Central memory CD8-positive, alpha-beta T cell (primary cell): ENCODE measurements around the gene SECISBP2.

Experiments
- ATAC-seq: fragments of 150-1000 bp; cut with Tn5 transposase; replicated peaks from 2 replicates; pipeline ENCODE4 v1.10.0; 2022; ENCODE audit warnings: mild to moderate bottlenecking, moderate FRiP score, moderate number of reproducible peaks; ENCODE audit not compliant: poor library complexity, severe bottlenecking; ENCODE audit errors: extremely low read depth
- DNase-seq, 2 donors: peaks; one replicate each; pipeline ENCODE4 v3.0.0; 2021; ENCODE audit warnings: low spot score in 2 of 2
- H3K27ac Mint-ChIP-seq: one replicate; pipeline ENCODE4 v1.8.0; 2022; ENCODE audit warnings: low read depth, mild to moderate bottlenecking, moderate library complexity, mixed read lengths
- H3K27me3 Mint-ChIP-seq: one replicate; pipeline ENCODE4 v1.8.0; 2022; ENCODE audit warnings: mixed read lengths
- H3K36me3 Mint-ChIP-seq: one replicate; pipeline ENCODE4 v1.8.0; 2022; ENCODE audit warnings: mild to moderate bottlenecking, moderate library complexity, mixed read lengths; ENCODE audit not compliant: insufficient read depth
- H3K4me1 Mint-ChIP-seq: one replicate; pipeline ENCODE4 v1.8.0; 2022; ENCODE audit warnings: mixed read lengths
- H3K4me3 Mint-ChIP-seq: one replicate; pipeline ENCODE4 v1.8.0; 2022; ENCODE audit warnings: mild to moderate bottlenecking, moderate library complexity, mixed read lengths
- H3K9me3 Mint-ChIP-seq: one replicate; pipeline ENCODE4 v1.8.0; 2022; ENCODE audit warnings: mixed read lengths

SECISBP2 gene

DNA sequence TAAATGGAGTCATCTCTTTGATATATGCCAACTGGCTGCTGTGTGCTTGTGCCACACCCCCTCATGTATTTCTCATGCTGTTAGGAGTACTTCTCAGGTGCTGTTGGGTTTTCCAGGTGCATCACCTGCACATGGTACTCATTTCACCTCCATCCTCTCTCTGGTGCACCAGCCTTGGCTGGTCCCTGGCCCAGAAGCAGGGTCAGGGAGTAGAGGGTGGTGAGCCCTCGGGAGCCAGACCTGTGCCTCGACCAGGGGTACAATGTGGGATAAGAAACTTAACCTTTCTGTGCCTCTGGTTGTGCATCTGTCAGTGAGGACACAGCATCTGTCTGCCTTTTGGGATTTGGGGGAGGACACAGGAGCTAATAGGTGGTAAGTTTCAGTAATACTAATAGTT lies 38.5 kb downstream of the SECISBP2 start:
- Mint-ChIP-seq H3K36me3 (peaks cover 72% of the 10 kb centered on the region), H3K9me3 (no peaks in the 10 kb centered on the region), H3K4me1 (peaks cover 24% of the 10 kb centered on the region), H3K4me3 (no peak overlapping the region), H3K27ac (no peak overlapping the region), H3K27me3 (no peaks in the 10 kb centered on the region)
- ATAC-seq, result no peak
- DNase-seq, result no peak

DNA sequence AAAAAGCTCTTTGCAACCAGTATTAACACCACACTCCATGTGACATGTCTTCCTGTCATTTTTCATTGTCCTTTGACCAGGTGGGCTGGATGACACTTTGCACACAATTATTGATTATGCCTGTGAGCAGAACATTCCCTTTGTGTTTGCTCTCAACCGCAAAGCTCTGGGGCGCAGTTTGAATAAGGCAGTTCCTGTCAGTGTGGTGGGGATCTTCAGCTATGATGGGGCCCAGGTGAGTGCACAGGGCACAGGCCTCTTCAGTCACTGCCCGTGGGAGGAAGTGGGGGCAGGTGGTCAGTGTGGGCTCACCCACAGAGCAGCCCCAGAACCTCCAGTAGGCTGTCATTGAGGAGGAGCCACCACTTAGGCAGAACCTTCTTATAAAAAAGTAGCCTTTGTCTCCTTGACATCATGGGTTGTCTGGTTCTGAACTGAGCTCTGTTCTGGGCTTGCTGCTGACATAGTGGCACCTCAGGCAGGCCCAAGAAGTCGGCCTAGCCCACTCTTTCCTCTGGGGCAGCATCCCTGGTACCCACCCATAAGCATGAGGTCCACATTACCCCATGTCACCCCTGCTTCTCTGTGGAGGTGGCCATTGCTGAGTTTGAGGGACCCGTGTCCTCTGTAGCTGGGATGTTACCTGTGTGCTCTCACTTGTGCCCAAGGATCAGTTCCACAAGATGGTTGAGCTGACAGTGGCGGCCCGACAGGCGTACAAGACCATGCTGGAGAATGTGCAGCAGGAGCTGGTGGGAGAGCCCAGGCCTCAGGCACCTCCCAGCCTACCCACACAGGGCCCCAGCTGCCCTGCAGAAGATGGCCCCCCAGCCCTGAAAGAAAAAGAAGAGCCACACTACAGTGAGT lies 39.3 kb downstream of the SECISBP2 start:
- Mint-ChIP-seq H3K4me1 (peaks cover 16% of the 10 kb centered on the region), H3K9me3 (no peaks in the 10 kb centered on the region), H3K27me3 (no peaks in the 10 kb centered on the region), H3K36me3 (peaks cover 74% of the 10 kb centered on the region), H3K4me3 (no peak overlapping the region), H3K27ac (peak overlapping the region; percentile 85)
- no peak for ATAC-seq
- DNase-seq, result no peak

DNA sequence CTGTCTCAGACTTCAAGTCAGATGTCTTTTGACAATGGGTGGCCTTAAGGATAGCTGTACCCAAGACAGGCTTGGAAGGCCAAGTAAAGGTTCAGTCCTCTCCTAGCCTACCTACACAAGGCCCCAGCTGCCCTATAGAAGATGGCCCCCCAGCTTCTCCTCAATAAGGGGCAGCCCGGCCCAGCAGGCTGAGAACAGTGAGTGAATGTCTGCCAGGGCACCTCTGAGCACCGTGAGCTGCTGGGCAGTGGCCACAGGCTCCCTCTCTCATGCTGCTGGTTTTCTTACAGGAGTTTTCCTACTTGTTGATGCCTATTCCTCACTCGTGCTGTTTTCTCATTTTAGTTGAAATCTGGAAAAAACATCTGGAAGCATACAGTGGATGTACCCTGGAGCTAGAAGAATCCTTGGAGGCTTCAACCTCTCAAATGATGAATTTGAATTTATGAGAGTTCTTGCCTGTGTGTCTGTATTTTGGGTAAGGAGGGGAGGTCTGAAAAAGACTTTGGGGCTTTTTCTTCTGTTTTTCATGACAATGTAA lies 40.1 kb downstream of the SECISBP2 start:
- Mint-ChIP-seq H3K9me3 (no peaks in the 10 kb centered on the region), H3K27ac (peak overlapping the region; percentile 61), H3K27me3 (no peaks in the 10 kb centered on the region), H3K36me3 (peaks cover 73% of the 10 kb centered on the region), H3K4me1 (peaks cover 10% of the 10 kb centered on the region), H3K4me3 (no peak overlapping the region)
- DNase-seq (no peak), ATAC-seq (no peak)

- no peak overlapping the region for H3K4me3 Mint-ChIP-seq
- H3K27me3 Mint-ChIP-seq, result no peaks in the 10 kb centered on the region
- peak overlapping the region; percentile 61 for H3K27ac Mint-ChIP-seq
- peaks cover 5% of the 10 kb centered on the region for H3K4me1 Mint-ChIP-seq
- peaks cover 72% of the 10 kb centered on the region for H3K36me3 Mint-ChIP-seq
- no peak for DNase-seq
- no peak for ATAC-seq
- no peaks in the 10 kb centered on the region for H3K9me3 Mint-ChIP-seq
Measured at GRCh38 chr9:89358985-89359384, 40.7 kb downstream of the SECISBP2 start.

GRCh38 chr9:89359751-89360261 lies 41.5 kb downstream of the SECISBP2 start:
- Mint-ChIP-seq H3K36me3 (peaks cover 66% of the 10 kb centered on the region), H3K4me3 (no peak overlapping the region), H3K9me3 (no peaks in the 10 kb centered on the region), H3K27me3 (no peaks in the 10 kb centered on the region), H3K27ac (peak overlapping the region; percentile 70), H3K4me1 (peaks cover 6% of the 10 kb centered on the region)
- no peak for ATAC-seq
- no peak for DNase-seq

GRCh38 chr9:89360465-89360864 lies 42.2 kb downstream of the SECISBP2 start:
- H3K27me3 Mint-ChIP-seq, result no peaks in the 10 kb centered on the region
- peak overlapping the region; percentile 70 for H3K27ac Mint-ChIP-seq
- no peak overlapping the region for H3K4me3 Mint-ChIP-seq
- ATAC-seq (no peak), DNase-seq (no peak)
- H3K9me3 Mint-ChIP-seq, result no peaks in the 10 kb centered on the region
- peaks cover 6% of the 10 kb centered on the region for H3K4me1 Mint-ChIP-seq
- H3K36me3 Mint-ChIP-seq, result peaks cover 65% of the 10 kb centered on the region

DNA sequence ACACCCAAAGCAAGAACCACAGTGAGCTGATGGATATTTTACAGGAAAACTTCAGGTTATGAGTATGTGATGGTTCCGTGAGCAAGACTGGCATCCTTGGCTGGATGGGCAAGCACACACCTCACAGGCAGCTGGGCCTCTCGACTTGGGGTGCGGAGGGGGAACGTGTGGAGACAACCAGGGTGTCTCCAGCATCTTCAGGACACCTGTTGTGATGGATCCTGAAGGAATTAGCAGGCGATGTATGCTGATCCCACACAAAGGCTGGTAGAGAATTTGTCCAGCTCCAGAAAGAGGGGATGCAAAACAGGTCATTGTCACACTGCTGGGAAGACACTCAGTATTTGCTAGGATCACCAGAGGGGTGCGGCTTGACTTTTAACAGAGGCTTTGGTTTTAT lies 42.7 kb downstream of the SECISBP2 start:
- Mint-ChIP-seq H3K36me3 (peaks cover 65% of the 10 kb centered on the region), H3K9me3 (no peaks in the 10 kb centered on the region), H3K4me3 (no peak overlapping the region), H3K27me3 (no peaks in the 10 kb centered on the region), H3K27ac (peak overlapping the region; percentile 70), H3K4me1 (peaks cover 6% of the 10 kb centered on the region)
- ATAC-seq (no peak), DNase-seq (no peak)

- Mint-ChIP-seq H3K4me3 (no peak overlapping the region), H3K9me3 (no peaks in the 10 kb centered on the region), H3K27ac (peak overlapping the region; percentile 70), H3K27me3 (no peaks in the 10 kb centered on the region), H3K4me1 (peaks cover 6% of the 10 kb centered on the region), H3K36me3 (peaks cover 56% of the 10 kb centered on the region)
- ATAC-seq, result no peak
- DNase-seq, result no peak
Measured at GRCh38 chr9:89361816-89362646, 43.7 kb downstream of the SECISBP2 start.

DNA sequence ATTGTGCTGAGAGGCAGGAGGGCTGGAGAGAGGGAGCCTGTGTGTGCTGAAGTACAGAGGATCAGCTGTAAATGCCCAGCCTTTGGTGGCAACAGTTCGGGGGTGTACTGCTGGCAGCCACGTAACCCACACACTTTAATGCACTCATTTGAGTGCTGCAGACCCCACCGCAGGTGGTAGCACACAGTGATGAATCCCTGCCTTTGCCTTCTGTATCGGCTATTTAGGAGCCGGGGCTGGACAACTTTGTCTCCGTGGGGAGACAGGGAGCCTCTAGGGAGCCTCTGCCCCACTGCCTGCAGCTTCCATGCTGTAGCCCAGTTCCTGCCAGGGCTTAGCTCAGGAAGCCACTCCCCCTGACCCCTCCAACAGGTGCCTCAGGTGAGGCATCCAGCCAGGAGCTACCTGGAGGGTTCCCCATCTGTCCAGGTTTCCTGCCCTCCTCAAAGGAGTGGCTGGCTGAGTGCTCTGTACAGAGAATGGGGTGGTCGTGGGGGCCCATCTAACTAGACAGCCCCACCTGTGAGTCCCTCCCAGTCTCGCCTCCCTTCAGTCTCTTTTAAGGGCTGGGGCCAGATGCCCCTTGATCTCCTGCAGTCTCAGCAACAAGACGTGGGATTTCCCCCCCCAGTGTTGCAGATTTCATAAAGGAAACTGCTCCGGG lies 44.5 kb downstream of the SECISBP2 start:
- H3K27ac Mint-ChIP-seq, result peak overlapping the region; percentile 73
- no peak for ATAC-seq
- peaks cover 6% of the 10 kb centered on the region for H3K4me1 Mint-ChIP-seq
- H3K36me3 Mint-ChIP-seq, result peaks cover 52% of the 10 kb centered on the region
- H3K4me3 Mint-ChIP-seq, result peak overlapping the region; percentile 23
- H3K27me3 Mint-ChIP-seq, result no peaks in the 10 kb centered on the region
- no peaks in the 10 kb centered on the region for H3K9me3 Mint-ChIP-seq
- no peak for DNase-seq

GRCh38 chr9:89363311-89363670 lies 45.0 kb downstream of the SECISBP2 start:
- Mint-ChIP-seq H3K36me3 (peaks cover 50% of the 10 kb centered on the region), H3K4me3 (peak overlapping the region; percentile 23), H3K27ac (peak overlapping the region; percentile 73), H3K9me3 (no peaks in the 10 kb centered on the region), H3K27me3 (no peaks in the 10 kb centered on the region), H3K4me1 (peaks cover 9% of the 10 kb centered on the region)
- DNase-seq (no peak), ATAC-seq (no peak)

GRCh38 chr9:89363921-89364665 lies 45.8 kb downstream of the SECISBP2 start:
- no peak for DNase-seq
- ATAC-seq, result no peak
- H3K27ac Mint-ChIP-seq, result no peak overlapping the region
- no peak overlapping the region for H3K4me3 Mint-ChIP-seq
- no peaks in the 10 kb centered on the region for H3K9me3 Mint-ChIP-seq
- peaks cover 13% of the 10 kb centered on the region for H3K4me1 Mint-ChIP-seq
- H3K27me3 Mint-ChIP-seq, result no peaks in the 10 kb centered on the region
- peaks cover 46% of the 10 kb centered on the region for H3K36me3 Mint-ChIP-seq
